ENCODE measurements around the gene FAM20C.
"Not testable (repeated sequence)": the region's sequence is repeated elsewhere in the genome, so short reads cannot be mapped to it uniquely, and the experiment has no call there.

Gene FAM20C

GRCh38 chr7:193481-194251 lies 1.3 kb downstream of the FAM20C start:
- no peak for DNase-seq

GRCh38 chr7:194252-195009 lies 2.1 kb downstream of the FAM20C start:
- no peak for DNase-seq

- DNase-seq: no peak
Measured at GRCh38 chr7:195010-195829, 2.8 kb downstream of the FAM20C start.

GRCh38 chr7:195830-196128 lies 3.4 kb downstream of the FAM20C start:
- no peak for DNase-seq

- no peak for DNase-seq
Measured at GRCh38 chr7:196283-196682, 3.9 kb downstream of the FAM20C start.

GRCh38 chr7:196778-197321 lies 4.5 kb downstream of the FAM20C start:
- DNase-seq: no peak

GRCh38 chr7:197413-198335 lies 5.3 kb downstream of the FAM20C start:
- no peak for DNase-seq

- no peak for DNase-seq
Measured at GRCh38 chr7:199483-200249, 7.3 kb downstream of the FAM20C start.

- DNase-seq: no peak
Measured at GRCh38 chr7:200290-200689, 7.9 kb downstream of the FAM20C start.

- no peak for DNase-seq
Measured at GRCh38 chr7:200704-201103, 8.3 kb downstream of the FAM20C start.

GRCh38 chr7:204326-204725 lies 12.0 kb downstream of the FAM20C start:
- no peak for DNase-seq

GRCh38 chr7:205115-206010 lies 13.0 kb downstream of the FAM20C start:
- no peak for DNase-seq

GRCh38 chr7:206351-206750 lies 14.0 kb downstream of the FAM20C start:
- not testable (repeated sequence) for DNase-seq

- DNase-seq: no peak
Measured at GRCh38 chr7:207418-208129, 15.2 kb downstream of the FAM20C start.

- DNase-seq: no peak
Measured at GRCh38 chr7:208130-208673, 15.8 kb downstream of the FAM20C start.

- DNase-seq: no peak
Measured at GRCh38 chr7:208816-209215, 16.4 kb downstream of the FAM20C start.

- DNase-seq: no peak
Measured at GRCh38 chr7:209416-209815, 17.0 kb downstream of the FAM20C start.

GRCh38 chr7:209906-210305 lies 17.5 kb downstream of the FAM20C start:
- no peak for DNase-seq

- DNase-seq: no peak
Measured at GRCh38 chr7:210401-210925, 18.1 kb downstream of the FAM20C start.
